Colonic mucosa (tissue), 4 donors: ENCODE data around the gene DCXR. TPM values are rescaled to one million over a fixed set of nuclear protein-coding genes. Genes with fewer than 3 reads are reported as not detected.

Source experiments
- DNase-seq: peaks from one replicate; pipeline ENCODE4 v3.0.0-alpha.2; 2020
- H3K27ac ChIP-seq: fragments of 200-600 bp; one replicate; pipeline ENCODE4 v1.8.0; 2021
- H3K27me3 ChIP-seq: fragments of 200-600 bp; one replicate; pipeline ENCODE4 v1.8.0; 2021
- H3K36me3 ChIP-seq: fragments of 200-600 bp; one replicate; pipeline ENCODE4 v1.8.0; 2021
- H3K4me1 ChIP-seq: fragments of 200-600 bp; one replicate; pipeline ENCODE4 v1.8.0; 2021; ENCODE audit warnings: mild to moderate bottlenecking
- H3K4me3 ChIP-seq: fragments of 200-600 bp; one replicate; pipeline ENCODE4 v1.8.0; 2021
- H3K9ac ChIP-seq, 2 donors: one replicate each; pipeline ENCODE4 v1.7.0; 2013; ENCODE audit warnings: control low read depth in 2 of 2, low read depth in 2 of 2, low read length in 2 of 2
- H3K9me3 ChIP-seq: fragments of 200-600 bp; one replicate; pipeline ENCODE4 v1.8.0; 2021
- intact Hi-C: fragments of 100-400 bp; cut with DNase I; formaldehyde crosslinking; loops from one replicate; pipeline ENCODE4 v1.14.1; 2022
- total RNA-seq, 2 donors: library from RNA; stranded (reverse); fragmentation: NEBNext Ultra II Directional in 1 of 2; extraction: Animal tissue kit (Norgen Biotek cat#: 25700) in 1 of 2; gene quantifications; one replicate each; pipeline ENCODE4 v1.2.1, GENCODE V29; 2021
- TF ChIP-seq, protein P1 (sequence below): fragments of 200-600 bp; IDR thresholded peaks from one replicate; pipeline ENCODE4 v1.8.0; 2022; ENCODE audit warnings: antibody characterized with exemption, mild to moderate bottlenecking
- donor health status: healthy.
- donor health status: DM: no; HTN: no; CAD: no.
- donor health status: DM: no; HTN: no; CAD: no.

The DCXR gene
- total RNA-seq, 2 donors from 2014 or later, result 115 to 183 TPM

DNA sequence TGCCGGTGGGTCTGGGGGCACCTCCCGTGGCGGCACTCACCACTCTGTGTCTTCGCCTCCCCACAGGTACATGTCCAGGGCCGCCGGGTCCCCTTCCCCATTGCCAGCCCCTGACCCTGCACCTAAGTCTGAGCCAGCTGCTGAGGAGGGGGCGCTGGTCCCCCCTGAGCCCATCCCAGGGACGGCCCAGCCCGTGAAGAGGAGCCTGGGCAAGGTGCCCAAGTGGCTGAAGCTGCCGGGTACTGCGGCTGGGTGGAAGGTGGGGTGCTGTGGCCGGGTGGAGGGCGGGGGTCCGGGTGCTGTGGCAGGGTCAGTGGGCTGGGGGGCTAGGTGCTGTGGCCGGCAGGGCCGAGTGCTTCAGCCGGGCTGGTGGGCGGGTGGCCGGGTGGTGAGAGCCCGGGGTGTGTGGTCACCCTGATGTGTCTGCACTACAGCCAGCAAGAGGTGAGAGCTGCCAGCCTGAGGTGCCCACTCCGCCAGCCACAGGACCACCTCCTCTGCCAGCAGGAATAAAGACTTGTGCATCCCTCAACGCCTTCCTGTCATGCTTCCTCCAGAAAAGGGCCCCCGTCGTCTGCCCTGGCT is 20.5 kb downstream of the DCXR start:
- H3K9me3 ChIP-seq, result no peaks in the 10 kb centered on the region
- H3K4me1 ChIP-seq, result peaks cover 11% of the 10 kb centered on the region
- H3K27ac ChIP-seq, result no peak overlapping the region
- H3K27me3 ChIP-seq, result no peaks in the 10 kb centered on the region
- H3K36me3 ChIP-seq, result no peaks in the 10 kb centered on the region
- intact Hi-C loops, result no loop called here
- no peak overlapping the region for H3K9ac ChIP-seq
- DNase-seq, result no peak
- TF ChIP-seq, protein P1, sequence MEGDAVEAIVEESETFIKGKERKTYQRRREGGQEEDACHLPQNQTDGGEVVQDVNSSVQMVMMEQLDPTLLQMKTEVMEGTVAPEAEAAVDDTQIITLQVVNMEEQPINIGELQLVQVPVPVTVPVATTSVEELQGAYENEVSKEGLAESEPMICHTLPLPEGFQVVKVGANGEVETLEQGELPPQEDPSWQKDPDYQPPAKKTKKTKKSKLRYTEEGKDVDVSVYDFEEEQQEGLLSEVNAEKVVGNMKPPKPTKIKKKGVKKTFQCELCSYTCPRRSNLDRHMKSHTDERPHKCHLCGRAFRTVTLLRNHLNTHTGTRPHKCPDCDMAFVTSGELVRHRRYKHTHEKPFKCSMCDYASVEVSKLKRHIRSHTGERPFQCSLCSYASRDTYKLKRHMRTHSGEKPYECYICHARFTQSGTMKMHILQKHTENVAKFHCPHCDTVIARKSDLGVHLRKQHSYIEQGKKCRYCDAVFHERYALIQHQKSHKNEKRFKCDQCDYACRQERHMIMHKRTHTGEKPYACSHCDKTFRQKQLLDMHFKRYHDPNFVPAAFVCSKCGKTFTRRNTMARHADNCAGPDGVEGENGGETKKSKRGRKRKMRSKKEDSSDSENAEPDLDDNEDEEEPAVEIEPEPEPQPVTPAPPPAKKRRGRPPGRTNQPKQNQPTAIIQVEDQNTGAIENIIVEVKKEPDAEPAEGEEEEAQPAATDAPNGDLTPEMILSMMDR, result no peak
- H3K4me3 ChIP-seq, result no peak overlapping the region

DNA sequence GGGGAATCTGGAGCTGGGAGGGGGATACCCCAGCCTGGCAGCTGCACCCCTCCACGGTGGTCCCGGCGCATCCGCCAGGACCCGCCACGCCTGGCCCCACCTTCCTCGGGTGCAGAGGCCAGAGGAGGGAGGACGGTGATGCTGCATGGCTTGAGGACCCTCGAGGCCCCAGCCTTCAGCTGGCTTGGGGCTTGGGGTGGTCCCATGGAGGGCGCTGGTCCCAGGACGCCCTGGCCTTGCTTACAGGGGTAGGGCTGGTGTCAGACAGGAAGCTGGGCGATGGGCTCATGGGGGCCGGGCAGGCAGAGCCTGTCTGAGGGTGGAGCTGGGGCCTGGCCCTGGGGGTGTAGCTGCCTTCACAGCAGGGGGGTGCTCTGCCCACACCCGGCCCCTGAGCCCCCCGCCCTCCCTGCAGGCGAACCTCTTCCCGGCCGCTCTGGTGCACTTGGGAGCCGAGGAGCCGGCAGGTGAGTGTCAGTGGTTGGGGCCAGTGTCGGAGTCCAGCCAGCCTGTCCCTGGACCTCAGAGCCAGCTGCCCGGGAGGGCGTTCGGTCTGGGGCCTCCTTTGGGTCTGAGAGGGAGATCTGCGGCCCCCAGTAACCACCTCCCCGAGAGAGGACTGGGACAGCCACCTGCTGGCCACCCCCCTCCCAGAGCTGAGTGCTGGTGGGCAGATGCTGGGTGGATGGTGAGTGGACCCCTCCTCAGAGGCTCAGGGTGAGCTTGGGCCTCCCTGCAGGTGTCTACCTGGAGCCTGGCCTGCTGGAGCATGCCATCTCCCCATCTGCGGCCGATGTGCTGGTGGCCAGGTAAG is 21.2 kb downstream of the DCXR start:
- Histone ChIP-seq H3K27ac (no peak overlapping the region), H3K36me3 (no peaks in the 10 kb centered on the region), H3K27me3 (no peaks in the 10 kb centered on the region), H3K9me3 (no peaks in the 10 kb centered on the region), H3K4me1 (peaks cover 4% of the 10 kb centered on the region), H3K4me3 (no peak overlapping the region), H3K9ac (no peak overlapping the region)
- TF ChIP-seq, protein P1, result no peak
- intact Hi-C loops, result no loop called here
- no peak for DNase-seq

DNA sequence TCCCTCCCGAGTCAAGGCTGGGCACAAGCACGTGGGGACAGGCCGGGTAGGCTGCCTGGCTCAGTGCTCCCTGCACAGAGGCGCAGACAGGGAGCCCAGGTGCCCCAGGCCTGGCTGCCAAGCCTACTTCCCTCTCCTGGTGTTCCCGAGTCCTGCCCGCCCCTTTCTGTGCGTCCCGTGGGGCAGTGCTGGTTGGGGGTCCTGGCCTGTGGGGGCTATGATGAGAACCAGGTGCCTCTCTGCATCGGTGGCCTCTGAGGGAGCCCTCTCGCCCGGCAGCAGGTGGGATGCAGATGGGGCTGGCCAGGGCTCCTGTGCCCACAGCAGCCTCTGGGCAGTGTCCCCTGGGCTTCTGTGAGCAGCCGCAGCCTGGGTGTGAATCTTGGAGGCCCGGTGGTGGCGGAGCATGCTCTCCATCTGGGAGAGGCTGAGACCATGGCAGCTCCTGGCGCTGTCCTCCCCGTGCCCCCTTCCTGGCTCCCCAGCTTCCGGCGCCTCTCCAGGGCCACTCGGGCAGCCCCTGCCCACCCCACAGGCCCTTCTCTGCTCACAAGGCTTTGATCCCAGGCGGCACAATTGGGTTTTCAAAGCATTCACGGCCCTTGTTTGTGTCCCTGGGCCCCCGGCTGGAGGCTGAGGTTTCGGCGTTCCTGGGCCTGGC is 22.1 kb downstream of the DCXR start:
- H3K27me3 ChIP-seq, result no peaks in the 10 kb centered on the region
- no peaks in the 10 kb centered on the region for H3K9me3 ChIP-seq
- no peak overlapping the region for H3K4me3 ChIP-seq
- H3K9ac ChIP-seq, result no peak overlapping the region
- no peaks in the 10 kb centered on the region for H3K4me1 ChIP-seq
- H3K27ac ChIP-seq, result no peak overlapping the region
- TF ChIP-seq, protein P1, result no peak
- intact Hi-C loops, result no loop called here
- no peak for DNase-seq
- H3K36me3 ChIP-seq, result no peaks in the 10 kb centered on the region

DNA sequence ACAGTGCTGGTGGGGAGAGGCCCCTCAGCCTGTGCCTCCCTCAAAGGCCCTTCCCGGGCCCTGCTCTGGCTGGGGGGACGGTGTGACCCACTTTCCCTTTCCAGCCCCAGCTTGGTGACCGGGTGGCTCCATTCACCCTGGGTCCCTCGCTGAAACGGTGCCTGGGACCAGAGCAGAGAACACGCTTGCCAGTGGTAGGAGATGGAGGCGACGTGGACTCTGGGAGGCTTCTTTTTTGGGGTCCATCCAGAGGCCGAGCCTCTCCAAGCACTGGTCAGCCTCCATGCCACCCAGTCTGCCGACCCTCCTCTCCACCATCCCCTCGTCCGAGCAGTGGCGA is 22.6 kb downstream of the DCXR start:
- intact Hi-C loops, result no loop called here

DNA sequence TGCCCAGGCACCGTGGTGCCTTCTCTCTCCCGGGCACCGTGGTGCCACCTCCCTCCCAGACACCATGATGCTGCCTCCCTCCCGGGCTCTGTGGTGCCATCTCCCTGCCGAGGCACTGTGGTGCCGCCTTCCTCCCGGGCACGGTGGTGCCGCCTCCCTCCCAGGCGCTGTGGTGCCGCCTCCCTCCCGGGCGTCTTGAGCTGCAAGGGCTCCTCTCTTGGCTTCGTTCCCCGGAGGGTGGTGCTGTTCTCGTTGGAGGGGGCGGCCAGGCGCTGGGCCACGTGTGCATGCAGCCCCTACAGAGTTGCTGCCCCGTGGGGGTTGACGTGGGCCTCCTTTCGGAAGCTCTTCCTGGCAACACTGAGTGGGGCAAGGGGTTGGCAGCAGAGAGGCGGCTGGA is 23.1 kb downstream of the DCXR start:
- Histone ChIP-seq H3K9me3 (no peaks in the 10 kb centered on the region), H3K4me1 (no peaks in the 10 kb centered on the region), H3K36me3 (no peaks in the 10 kb centered on the region), H3K27me3 (no peaks in the 10 kb centered on the region), H3K4me3 (no peak overlapping the region), H3K9ac (no peak overlapping the region), H3K27ac (no peak overlapping the region)
- intact Hi-C loops, result no loop called here
- no peak for DNase-seq
- TF ChIP-seq, protein P1, result no peak

More for the DNA sequence above, 22.6 kb downstream of the DCXR start:
- Histone ChIP-seq H3K36me3 (no peaks in the 10 kb centered on the region), H3K4me3 (no peak overlapping the region), H3K27ac (no peak overlapping the region), H3K9ac (no peak overlapping the region), H3K4me1 (no peaks in the 10 kb centered on the region), H3K27me3 (no peaks in the 10 kb centered on the region), H3K9me3 (no peaks in the 10 kb centered on the region)
- TF ChIP-seq, protein P1, result no peak
- no peak for DNase-seq
